IMR-90 (cell line): ENCODE measurements around the gene PBXIP1. TPM values are rescaled to one million over a fixed set of nuclear protein-coding genes. Genes with fewer than 3 reads are reported as not detected.

Experiments used
- ATAC-seq: fragments of 200-7000 bp; cut with Tn5 transposase; 2 replicates; pipeline ENCODE4 v1.9.1; 2020; ENCODE audit warnings: low read depth, mild to moderate bottlenecking, moderate library complexity
- BruUV-seq: library from RNA; stranded (reverse); fragments of 400-500 nt; replicated peaks from 2 replicates; lab custom pipeline; 2021; lab: Mats Ljungman, UMichigan
- CTCF ChIA-PET: fragments of 300-600 bp; formaldehyde crosslinking; extraction: SDS; loops from one replicate; lab custom pipeline; 2021; ENCODE audit warnings: antibody characterized with exemption; lab: Yijun Ruan, JAX
- POLR2A ChIA-PET: fragments of 300-600 bp; sonication (Branson Sonifier 250); formaldehyde crosslinking; loops from one replicate; lab custom pipeline; 2022; ENCODE audit warnings: antibody characterized with exemption; ENCODE audit not compliant: unreplicated experiment; lab: Charles Lee
- DNase-seq: peaks from one replicate; pipeline ENCODE4 v3.0.0; 2013
- H2AFZ ChIP-seq: replicated peaks from 2 replicates; pipeline ENCODE3; 2013; ENCODE audit warnings: low read length, mild to moderate bottlenecking; ENCODE audit not compliant: poor library complexity
- H2AK5ac ChIP-seq: 2 replicates; pipeline ENCODE4 v1.6.1; 2013; ENCODE audit warnings: low read depth, low read length, inconsistent platforms
- H2AK9ac ChIP-seq: replicated peaks from 2 replicates; pipeline ENCODE3; 2013; ENCODE audit warnings: mild to moderate bottlenecking, low read depth, low read length, moderate library complexity; ENCODE audit not compliant: poor library complexity
- H2BK120ac ChIP-seq: 2 replicates; pipeline ENCODE4 v1.6.1; 2013; ENCODE audit warnings: low read depth, low read length, inconsistent platforms
- H2BK15ac ChIP-seq: 3 replicates; pipeline ENCODE4 v1.6.1; 2013; ENCODE audit warnings: low read depth, low read length, inconsistent platforms
- H2BK20ac ChIP-seq: 2 replicates; pipeline ENCODE4 v1.6.1; 2013; ENCODE audit warnings: low read depth, mild to moderate bottlenecking, inconsistent platforms, low read length, moderate library complexity
- H2BK5ac ChIP-seq: 2 replicates; pipeline ENCODE4 v1.6.1; 2013; ENCODE audit warnings: mild to moderate bottlenecking, low read depth, low read length, inconsistent platforms; ENCODE audit not compliant: poor library complexity, severe bottlenecking
- H3K14ac ChIP-seq: replicated peaks from 2 replicates; pipeline ENCODE4 v1.6.1; 2013; ENCODE audit warnings: low read depth, low read length, inconsistent platforms
- H3K18ac ChIP-seq: 2 replicates; pipeline ENCODE4 v1.6.1; 2013; ENCODE audit warnings: low read depth, low read length, control low read depth
- H3K23ac ChIP-seq: 2 replicates; pipeline ENCODE4 v1.6.1; 2013; ENCODE audit warnings: low read depth, low read length, inconsistent platforms
- H3K27ac ChIP-seq: 2 replicates; pipeline ENCODE4 v1.5.1; 2013; ENCODE audit warnings: mild to moderate bottlenecking, control low read depth, low read length; ENCODE audit not compliant: insufficient read depth
- H3K27me3 ChIP-seq: 2 replicates; pipeline ENCODE4 v1.6.1; 2013; ENCODE audit warnings: low read length; ENCODE audit not compliant: control insufficient read depth, insufficient read depth
- H3K36me3 ChIP-seq: 2 replicates; pipeline ENCODE4 v1.6.1; 2013; ENCODE audit warnings: low read length, mixed read lengths; ENCODE audit not compliant: control insufficient read depth, insufficient read depth
- H3K4ac ChIP-seq: 2 replicates; pipeline ENCODE4 v1.6.1; 2013; ENCODE audit warnings: low read depth, low read length, inconsistent platforms
- H3K4me1 ChIP-seq: 2 replicates; pipeline ENCODE4 v1.6.1; 2013; ENCODE audit warnings: low read length, mixed read lengths; ENCODE audit not compliant: control insufficient read depth, insufficient read depth
- H3K4me2 ChIP-seq: 2 replicates; pipeline ENCODE4 v1.6.1; 2013; ENCODE audit warnings: low read depth, mild to moderate bottlenecking, control low read depth, low read length, moderate library complexity
- H3K4me3 ChIP-seq: 2 replicates; pipeline ENCODE4 v1.5.1; 2013; ENCODE audit warnings: low read depth, mild to moderate bottlenecking, control low read depth, low read length, moderate library complexity; ENCODE audit not compliant: insufficient read depth
- H3K56ac ChIP-seq: 2 replicates; pipeline ENCODE4 v1.6.1; 2013; ENCODE audit warnings: low read length, inconsistent platforms; ENCODE audit not compliant: insufficient read depth; ENCODE audit errors: extremely low read depth
- H3K79me1 ChIP-seq, 2 experiments: 2 replicates each; pipeline ENCODE4 v1.6.1; 2013; ENCODE audit warnings: low read length in 2 of 2, inconsistent platforms in 1 of 2, low read depth in 1 of 2
- H3K9ac ChIP-seq: 2 replicates; pipeline ENCODE4 v1.6.1; 2013; ENCODE audit warnings: low read depth, low read length, control low read depth
- H3K9me1 ChIP-seq: 2 replicates; pipeline ENCODE4 v1.6.1; 2013; ENCODE audit warnings: low read length, inconsistent platforms; ENCODE audit not compliant: insufficient read depth
- H3K9me3 ChIP-seq: 2 replicates; pipeline ENCODE4 v1.6.1; 2013; ENCODE audit warnings: low read length; ENCODE audit not compliant: control insufficient read depth, insufficient read depth
- H4K20me1 ChIP-seq: 2 replicates; pipeline ENCODE4 v1.6.1; 2013; ENCODE audit warnings: low read length, inconsistent platforms; ENCODE audit not compliant: insufficient read depth
- H4K5ac ChIP-seq: 2 replicates; pipeline ENCODE4 v1.6.1; 2013; ENCODE audit warnings: mild to moderate bottlenecking, low read depth, low read length, control low read depth
- H4K8ac ChIP-seq, 2 experiments: 2 replicates each; pipeline ENCODE4 v1.6.1; 2013; ENCODE audit warnings: low read depth in 2 of 2, low read length in 2 of 2, control low read depth in 1 of 2, inconsistent platforms in 1 of 2
- H4K91ac ChIP-seq: 2 replicates; pipeline ENCODE4 v1.6.1; 2013; ENCODE audit warnings: low read depth, low read length, inconsistent platforms; ENCODE audit not compliant: insufficient read depth
- CHD1 ChIP-seq: IDR thresholded peaks from 2 replicates; pipeline ENCODE4 v1.6.1; 2012; ENCODE audit warnings: low read depth, low read length, improper control_type of control experiment
- NFE2L2 ChIP-seq: fragments of 150-350 bp; IDR thresholded peaks from 2 replicates; pipeline ENCODE4 v1.6.1; 2016; ENCODE audit warnings: low read depth, mild to moderate bottlenecking, low read length
- RAD21 ChIP-seq: IDR thresholded peaks from 2 replicates; pipeline ENCODE4 v1.6.1; 2012; ENCODE audit warnings: low read length, improper control_type of control experiment
- WGBS, 2 experiments: methylation state at CpG; one replicate each; pipeline versions ENCODE4 v1.1.5 to v1.1.7; 2013; ENCODE audit warnings: missing lambda C conversion rate in 2 of 2; ENCODE audit not compliant: insufficient read length in 1 of 2; ENCODE audit errors: extremely low coverage in 2 of 2; 5-methylcytosine and 5-hydroxymethylcytosine counted together
- dilution Hi-C: fragments of 300-500 bp; cut with HindIII; formaldehyde crosslinking; loops from one replicate; pipeline ENCODE4 v1.14.3; 2018; ENCODE audit warnings: low sequenced_read_pairs; ENCODE audit not compliant: unreplicated experiment
- in situ Hi-C: fragments of 300-500 bp; cut with MboI; formaldehyde crosslinking; loops from 3 replicates; pipeline ENCODE4 v1.14.3; 2019; ENCODE audit warnings: low sequenced_read_pairs, inconsistent platforms, mixed read lengths
- intact Hi-C: fragments of 100-400 bp; cut with micrococcal nuclease; formaldehyde crosslinking; loops from 2 replicates; pipeline ENCODE4 v1.10.0; 2022
- polyA plus RNA-seq, 3 experiments: library from polyadenylated mRNA; depleted of rRNA; stranded (reverse); fragments of >200 nt; gene quantifications; 2 replicates each; pipeline ENCODE4 v1.2.3, GENCODE V29; 2012; ENCODE audit warnings: low replicate concordance in 1 of 3
- total RNA-seq: library from RNA; depleted of rRNA; stranded (reverse); fragments of >200 nt; gene quantifications from 2 replicates; pipeline ENCODE4 v1.2.3, GENCODE V29; 2012
- TF ChIP-seq, protein P1 (sequence below): conservative IDR thresholded peaks from 2 replicates; pipeline ENCODE4 v1.5.1; 2012; ENCODE audit warnings: mild to moderate bottlenecking, low read depth, low read length, improper control_type of control experiment
- TF ChIP-seq, protein P2 (sequence below): fragments of 150-350 bp; IDR thresholded peaks from 2 replicates; pipeline ENCODE4 v1.6.1; 2016; ENCODE audit warnings: low read depth, mild to moderate bottlenecking, low read length, moderate library complexity, borderline replicate concordance

The PBXIP1 gene
- total and polyA plus RNA-seq, 2 of the 4 experiments (the other 2 are of a cell fraction) = 28.3 to 44.2 TPM

GRCh38 chr1:154969246-154969645 is 13.3 kb upstream of the PBXIP1 start:
- H3K27ac ChIP-seq = peak overlapping the region; percentile 84
- no peak overlapping the region for H2BK20ac ChIP-seq
- H2AFZ ChIP-seq = peak overlapping the region; percentile 18
- ChIA-PET CTCF (interaction anchor here (1.2 to 2.2 kb wide), 2 partner anchors 30 to 48 kb away, joined by 3 to 9 read pairs; no protein-coding TSS in a partner anchor), POLR2A (interaction anchor here (2.0 kb wide), 1 partner anchor 8 kb away, joined by 17 read pairs; the partner anchor contains the start of gene PYGO2)
- H4K5ac ChIP-seq = no peak overlapping the region
- H2BK5ac ChIP-seq = peak overlapping the region; percentile 87
- H4K91ac ChIP-seq = peak overlapping the region; percentile 66
- no peak for ATAC-seq
- H2BK120ac ChIP-seq = 0 out of 2 replicates have a peak overlapping the region, but pooled peaks have one; percentile 21
- no peak for DNase-seq
- H3K18ac ChIP-seq = peak overlapping the region; percentile 6; the same call in 1 of the 2 replicates
- dilution Hi-C loops (no loop called here), intact Hi-C loops (no loop called here), in situ Hi-C loops (no loop called here)
- H3K9me1 ChIP-seq = peaks cover 7% of the 10 kb centered on the region
- peak overlapping the region; percentile 92 for H3K4ac ChIP-seq
- peak overlapping the region; percentile 99 for H2AK9ac ChIP-seq
- peaks cover 39% of the 10 kb centered on the region for H3K36me3 ChIP-seq
- peak overlapping the region; percentile 85 for H2AK5ac ChIP-seq
- no peaks in the 10 kb centered on the region for H3K9me3 ChIP-seq
- peaks cover 47% of the 10 kb centered on the region for H4K20me1 ChIP-seq
- H3K4me3 ChIP-seq = peak overlapping the region; percentile 65
- H3K4me2 ChIP-seq = peak overlapping the region; percentile 97
- peak overlapping the region in 1 of 2 experiments; percentile 64; a peak in 1 of 4 replicates for H4K8ac ChIP-seq
- H3K79me1 ChIP-seq = peaks cover 19 to 67% of the 10 kb centered on the region in 2 experiments
- H3K4me1 ChIP-seq = peaks cover 18% of the 10 kb centered on the region
- H3K27me3 ChIP-seq = no peaks in the 10 kb centered on the region
- 17% methylated on average over 1 of the region's 5 CpGs; no CpG with 5 or more reads in 1 of the 2 experiments for WGBS, 2 experiments
- peak overlapping the region; percentile 85 for H3K23ac ChIP-seq
- H3K9ac ChIP-seq = peak overlapping the region; percentile 87
- H3K56ac ChIP-seq = peak overlapping the region; percentile 79
- TF ChIP-seq RAD21 (no peak), NFE2L2 (no peak), CHD1 (no peak)
- TF ChIP-seq, protein P1, sequence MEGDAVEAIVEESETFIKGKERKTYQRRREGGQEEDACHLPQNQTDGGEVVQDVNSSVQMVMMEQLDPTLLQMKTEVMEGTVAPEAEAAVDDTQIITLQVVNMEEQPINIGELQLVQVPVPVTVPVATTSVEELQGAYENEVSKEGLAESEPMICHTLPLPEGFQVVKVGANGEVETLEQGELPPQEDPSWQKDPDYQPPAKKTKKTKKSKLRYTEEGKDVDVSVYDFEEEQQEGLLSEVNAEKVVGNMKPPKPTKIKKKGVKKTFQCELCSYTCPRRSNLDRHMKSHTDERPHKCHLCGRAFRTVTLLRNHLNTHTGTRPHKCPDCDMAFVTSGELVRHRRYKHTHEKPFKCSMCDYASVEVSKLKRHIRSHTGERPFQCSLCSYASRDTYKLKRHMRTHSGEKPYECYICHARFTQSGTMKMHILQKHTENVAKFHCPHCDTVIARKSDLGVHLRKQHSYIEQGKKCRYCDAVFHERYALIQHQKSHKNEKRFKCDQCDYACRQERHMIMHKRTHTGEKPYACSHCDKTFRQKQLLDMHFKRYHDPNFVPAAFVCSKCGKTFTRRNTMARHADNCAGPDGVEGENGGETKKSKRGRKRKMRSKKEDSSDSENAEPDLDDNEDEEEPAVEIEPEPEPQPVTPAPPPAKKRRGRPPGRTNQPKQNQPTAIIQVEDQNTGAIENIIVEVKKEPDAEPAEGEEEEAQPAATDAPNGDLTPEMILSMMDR = no peak
- TF ChIP-seq, protein P2, sequence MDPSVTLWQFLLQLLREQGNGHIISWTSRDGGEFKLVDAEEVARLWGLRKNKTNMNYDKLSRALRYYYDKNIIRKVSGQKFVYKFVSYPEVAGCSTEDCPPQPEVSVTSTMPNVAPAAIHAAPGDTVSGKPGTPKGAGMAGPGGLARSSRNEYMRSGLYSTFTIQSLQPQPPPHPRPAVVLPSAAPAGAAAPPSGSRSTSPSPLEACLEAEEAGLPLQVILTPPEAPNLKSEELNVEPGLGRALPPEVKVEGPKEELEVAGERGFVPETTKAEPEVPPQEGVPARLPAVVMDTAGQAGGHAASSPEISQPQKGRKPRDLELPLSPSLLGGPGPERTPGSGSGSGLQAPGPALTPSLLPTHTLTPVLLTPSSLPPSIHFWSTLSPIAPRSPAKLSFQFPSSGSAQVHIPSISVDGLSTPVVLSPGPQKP = no peak
- peak overlapping the region; percentile 25; the same call in 1 of the 3 replicates for H2BK15ac ChIP-seq
- BruUV-seq = no TSS peak
- peak overlapping the region; percentile 95 for H3K14ac ChIP-seq
